ENCODE results near the gene RPL36.

The RPL36 gene

DNA sequence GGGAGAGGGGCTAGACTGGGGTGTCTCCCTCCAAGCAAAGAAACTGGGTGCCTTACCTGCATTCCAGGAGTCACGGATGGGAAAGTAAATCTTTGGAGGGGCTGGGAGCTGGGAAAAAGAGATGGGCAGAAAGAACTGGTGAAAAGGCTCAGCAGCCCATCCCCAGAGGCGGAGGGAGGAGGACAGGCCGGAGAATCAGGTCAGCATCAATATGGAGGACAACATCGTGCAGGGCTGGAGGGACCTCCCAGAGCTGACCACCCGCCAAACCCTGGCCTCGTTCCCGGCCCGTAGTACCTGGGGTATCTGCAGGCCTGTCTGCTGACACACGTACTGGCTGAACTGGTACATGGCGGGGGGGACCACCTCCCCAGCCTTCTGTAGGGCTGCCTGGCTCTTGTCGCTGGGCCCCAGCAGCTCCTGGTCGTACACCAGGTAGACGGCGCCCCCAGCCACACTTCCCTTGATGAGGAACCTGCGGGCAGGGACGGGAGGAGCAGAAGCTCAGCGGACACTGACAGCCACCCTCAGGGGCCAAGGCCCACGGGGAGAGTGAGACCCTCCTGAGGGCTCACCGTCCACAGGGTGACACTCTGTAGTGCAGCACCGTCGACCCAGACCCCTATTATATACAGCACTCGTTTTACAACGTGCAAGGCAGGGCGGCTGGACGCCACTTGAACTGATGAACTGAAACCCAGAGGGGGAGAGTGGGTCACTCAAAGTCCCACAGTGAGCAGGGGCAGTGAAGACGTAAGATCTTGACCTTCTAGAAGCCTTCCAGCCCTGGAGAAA, 10.6 kb upstream of the RPL36 start:
- no peak for DNase-seq (ENCODE audit: low spot score)
- H2BK5ac ChIP-seq (ENCODE audit: low read length) = peak overlapping the region; percentile 2
- no CpG with 5 or more reads among the region's 26 CpGs for WGBS, 2 donors (ENCODE audit: extremely low coverage in 2 of 2, insufficient read length in 2 of 2, insufficient replicate concordance in 1 of 2)
- H3K18ac ChIP-seq (ENCODE audit: low read length) = peak overlapping the region; percentile 92
- H2AK5ac ChIP-seq (ENCODE audit: low read depth, low read length) = peak overlapping the region; percentile 94
- no peak overlapping the region for H3K14ac ChIP-seq (ENCODE audit: low read length)
- H2BK15ac ChIP-seq (ENCODE audit: low read length) = peak overlapping the region; percentile 25
- H3K4me3 ChIP-seq (ENCODE audit: low read length in 2 of 2) = peak overlapping the region; percentile 63 to 87
- H4K8ac ChIP-seq (ENCODE audit: low read depth, low read length) = no peak overlapping the region
- no peak overlapping the region for H3K4ac ChIP-seq (ENCODE audit: low read length)
- H3K4me2 ChIP-seq (ENCODE audit: insufficient read depth, low read length, poor library complexity, severe bottlenecking) = peak overlapping the region; percentile 82
- peaks cover 2 to 12% of the 10 kb centered on the region in 2 donors for H3K36me3 ChIP-seq (replicated peaks in 1 of 2; ENCODE audit: control insufficient read depth in 2 of 2, insufficient read depth in 2 of 2, low read length in 2 of 2)
- H4K91ac ChIP-seq (ENCODE audit: low read depth, low read length, poor library complexity) = no peak overlapping the region
- H3K9me3 ChIP-seq (replicated peaks in 1 of 2; ENCODE audit: control insufficient read depth in 2 of 2, insufficient read depth in 1 of 2, low read depth in 1 of 2, low read length in 2 of 2) = peaks cover 0 to 1% of the 10 kb centered on the region in 2 donors
- peaks cover 17% of the 10 kb centered on the region for H3K79me1 ChIP-seq (ENCODE audit: low read depth, low read length)
- H3K9ac ChIP-seq (ENCODE audit: low read depth, low read length, poor library complexity) = peak overlapping the region; percentile 89
- H3K4me1 ChIP-seq (ENCODE audit: control insufficient read depth in 2 of 2, insufficient read depth in 1 of 2, low read depth in 1 of 2, low read length in 2 of 2) = peaks cover 10 to 23% of the 10 kb centered on the region in 2 donors
- peak overlapping the region; percentile 96 for H2AFZ ChIP-seq (ENCODE audit: low read length)
- H3K27me3 ChIP-seq (ENCODE audit: control insufficient read depth in 3 of 3, insufficient read depth in 3 of 3, low read depth in 1 of 3, low read length in 3 of 3) = no peaks in the 10 kb centered on the region
- no peak overlapping the region for H2BK120ac ChIP-seq (ENCODE audit: low read depth, low read length)
- peak overlapping the region; percentile 29 for H3K23ac ChIP-seq (ENCODE audit: low read depth, low read length, poor library complexity)
- H3K27ac ChIP-seq (replicated peaks; ENCODE audit: low read length) = no peak overlapping the region
- no peak overlapping the region for H2BK12ac ChIP-seq (ENCODE audit: low read length)

DNA sequence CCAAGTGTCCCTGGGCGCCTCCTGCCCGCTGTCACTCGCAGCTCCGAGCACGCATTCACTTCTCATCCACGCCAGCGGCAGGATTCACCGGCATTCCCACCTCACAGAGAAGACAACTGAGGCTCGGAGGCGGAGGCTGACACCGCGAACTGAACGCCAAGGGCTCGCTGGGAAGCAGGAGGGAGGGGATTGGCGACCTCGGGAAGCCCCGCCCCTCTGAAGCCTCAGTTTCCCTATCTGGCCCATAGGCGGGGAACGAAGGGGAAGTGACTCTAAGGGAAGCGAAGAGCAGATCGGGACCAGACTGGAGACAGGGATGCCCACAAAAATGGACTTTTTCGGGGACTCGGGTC, 10.0 kb upstream of the RPL36 start:
- H3K4me3 ChIP-seq (ENCODE audit: low read length in 2 of 2) = peak overlapping the region; percentile 63 to 87
- H4K91ac ChIP-seq (ENCODE audit: low read depth, low read length, poor library complexity) = no peak overlapping the region
- DNase-seq (ENCODE audit: low spot score) = no peak
- H3K9me3 ChIP-seq (replicated peaks in 1 of 2; ENCODE audit: control insufficient read depth in 2 of 2, insufficient read depth in 1 of 2, low read depth in 1 of 2, low read length in 2 of 2) = peaks cover 0 to under 1% of the 10 kb centered on the region in 2 donors
- H3K27me3 ChIP-seq (ENCODE audit: control insufficient read depth in 3 of 3, insufficient read depth in 3 of 3, low read depth in 1 of 3, low read length in 3 of 3) = no peaks in the 10 kb centered on the region
- no peak overlapping the region for H3K14ac ChIP-seq (ENCODE audit: low read length)
- H3K4me1 ChIP-seq (ENCODE audit: control insufficient read depth in 2 of 2, insufficient read depth in 1 of 2, low read depth in 1 of 2, low read length in 2 of 2) = peaks cover 10 to 23% of the 10 kb centered on the region in 2 donors
- H3K4me2 ChIP-seq (ENCODE audit: insufficient read depth, low read length, poor library complexity, severe bottlenecking) = peak overlapping the region; percentile 82
- peak overlapping the region; percentile 96 for H2AFZ ChIP-seq (ENCODE audit: low read length)
- no peak overlapping the region for H2BK120ac ChIP-seq (ENCODE audit: low read depth, low read length)
- peak overlapping the region; percentile 2 for H2BK5ac ChIP-seq (ENCODE audit: low read length)
- no peak overlapping the region for H4K8ac ChIP-seq (ENCODE audit: low read depth, low read length)
- H3K4ac ChIP-seq (ENCODE audit: low read length) = no peak overlapping the region
- peak overlapping the region; percentile 25 for H2BK15ac ChIP-seq (ENCODE audit: low read length)
- no peak overlapping the region for H3K27ac ChIP-seq (replicated peaks; ENCODE audit: low read length)
- peak overlapping the region; percentile 92 for H3K18ac ChIP-seq (ENCODE audit: low read length)
- peak overlapping the region; percentile 94 for H2AK5ac ChIP-seq (ENCODE audit: low read depth, low read length)
- H3K9ac ChIP-seq (ENCODE audit: low read depth, low read length, poor library complexity) = peak overlapping the region; percentile 89
- WGBS, 2 donors (ENCODE audit: extremely low coverage in 2 of 2, insufficient read length in 2 of 2, insufficient replicate concordance in 1 of 2) = no CpG with 5 or more reads among the region's 23 CpGs
- no peak overlapping the region for H2BK12ac ChIP-seq (ENCODE audit: low read length)
- peaks cover 4 to 12% of the 10 kb centered on the region in 2 donors for H3K36me3 ChIP-seq (replicated peaks in 1 of 2; ENCODE audit: control insufficient read depth in 2 of 2, insufficient read depth in 2 of 2, low read length in 2 of 2)
- peaks cover 17% of the 10 kb centered on the region for H3K79me1 ChIP-seq (ENCODE audit: low read depth, low read length)
- peak overlapping the region; percentile 29 for H3K23ac ChIP-seq (ENCODE audit: low read depth, low read length, poor library complexity)

DNA sequence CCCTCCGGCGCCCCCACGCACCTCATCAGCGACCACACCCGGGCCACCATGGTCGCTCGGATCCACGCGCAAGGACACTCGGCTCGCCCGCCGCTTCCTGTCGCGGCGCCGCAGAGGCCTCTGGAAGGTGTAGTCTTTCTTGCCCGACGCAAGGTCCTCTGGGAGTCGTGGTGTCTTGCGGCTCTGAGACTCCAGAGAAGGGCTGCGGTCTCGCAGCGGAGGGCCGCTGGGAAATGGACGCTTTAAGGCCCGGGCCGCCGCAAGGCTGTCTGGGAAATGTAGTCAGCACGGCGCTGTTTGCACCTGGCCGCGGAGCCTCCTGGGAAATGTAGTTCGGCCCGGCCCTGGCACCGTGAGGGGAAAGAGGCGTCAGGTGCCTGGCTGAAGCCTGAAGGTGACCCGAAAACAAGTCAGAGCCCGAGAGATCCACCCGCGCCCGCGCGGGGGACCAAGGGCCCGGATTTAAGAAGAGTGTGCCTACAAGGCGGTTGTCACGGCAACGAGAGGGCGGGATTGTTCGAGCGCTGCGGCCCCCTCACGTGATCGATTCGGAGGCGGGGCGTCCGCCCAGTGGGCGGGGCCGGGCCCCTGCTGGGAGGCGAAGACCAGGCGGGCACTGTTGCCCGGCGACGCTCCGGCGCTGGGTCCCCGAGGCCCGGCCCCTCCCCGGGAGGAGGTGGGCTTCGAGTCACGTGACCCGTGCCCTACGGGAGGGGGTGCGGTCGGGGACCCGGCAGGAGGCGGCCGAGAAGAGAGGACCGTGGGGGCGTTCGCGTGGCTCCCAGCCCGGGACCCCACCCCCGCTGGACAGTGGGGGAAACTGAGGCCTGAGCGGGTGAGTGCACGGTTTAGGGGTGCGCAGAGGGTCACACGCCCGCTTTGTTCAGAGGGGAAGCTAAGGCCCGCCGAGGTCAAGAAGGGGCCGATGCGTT, 9.4 kb upstream of the RPL36 start, which contains the start of the genes HSD11B1L and MICOS13:
Gene HSD11B1L, plus strand, starts transcription at position 591 of the 932 bp plus-strand sequence. CDS start 3,806 bp downstream, outside the sequence.
Gene MICOS13, minus strand, starts transcription at position 80 of the 932 bp plus-strand sequence. Its CDS starts 30 bp downstream, at position 50.
- Histone ChIP-seq H2AK5ac (ENCODE audit: low read depth, low read length) (peak within 1 kb of the TSS; percentile 95), H3K27me3 (ENCODE audit: control insufficient read depth in 3 of 3, insufficient read depth in 3 of 3, low read depth in 1 of 3, low read length in 3 of 3) (no peaks in the 10 kb centered on the region), H3K23ac (ENCODE audit: low read depth, low read length, poor library complexity) (peak within 1 kb of the TSS; percentile 95), H3K4ac (ENCODE audit: low read length) (no peak within 1 kb of the TSS), H2BK15ac (ENCODE audit: low read length) (peak within 1 kb of the TSS; percentile 30), H2BK5ac (ENCODE audit: low read length) (peak within 1 kb of the TSS; percentile 95), H3K36me3 (replicated peaks in 1 of 2; ENCODE audit: control insufficient read depth in 2 of 2, insufficient read depth in 2 of 2, low read length in 2 of 2) (peaks cover 4 to 12% of the 10 kb centered on the region in 2 donors), H2BK12ac (ENCODE audit: low read length) (peak within 1 kb of the TSS; percentile 30), H4K91ac (ENCODE audit: low read depth, low read length, poor library complexity) (no peak within 1 kb of the TSS), H3K14ac (ENCODE audit: low read length) (peak within 1 kb of the TSS; percentile 78), H3K4me3 (ENCODE audit: low read length in 2 of 2) (peak within 1 kb of the TSS; percentile 63 to 90), H3K27ac (replicated peaks; ENCODE audit: low read length) (peak within 1 kb of the TSS; percentile 94), H3K79me1 (ENCODE audit: low read depth, low read length) (peaks cover 16% of the 10 kb centered on the region), H3K9me3 (replicated peaks in 1 of 2; ENCODE audit: control insufficient read depth in 2 of 2, insufficient read depth in 1 of 2, low read depth in 1 of 2, low read length in 2 of 2) (no peaks in the 10 kb centered on the region), H3K9ac (ENCODE audit: low read depth, low read length, poor library complexity) (peak within 1 kb of the TSS; percentile 93), H3K4me1 (ENCODE audit: control insufficient read depth in 2 of 2, insufficient read depth in 1 of 2, low read depth in 1 of 2, low read length in 2 of 2) (peaks cover 10 to 23% of the 10 kb centered on the region in 2 donors), H2BK120ac (ENCODE audit: low read depth, low read length) (no peak within 1 kb of the TSS), H3K18ac (ENCODE audit: low read length) (peak within 1 kb of the TSS; percentile 100), H3K4me2 (ENCODE audit: insufficient read depth, low read length, poor library complexity, severe bottlenecking) (peak within 1 kb of the TSS; percentile 82), H4K8ac (ENCODE audit: low read depth, low read length) (peak within 1 kb of the TSS; percentile 89), H2AFZ (ENCODE audit: low read length) (peak within 1 kb of the TSS; percentile 96)
- peak; percentile 98 for DNase-seq (ENCODE audit: low spot score)
- WGBS, 2 donors (ENCODE audit: extremely low coverage in 2 of 2, insufficient read length in 2 of 2, insufficient replicate concordance in 1 of 2) = no CpG with 5 or more reads among the region's 94 CpGs

All from neuronal stem cell (in vitro differentiated cells).